H1 (cell line): ENCODE data around the gene GPNMB. TPM values are rescaled to one million over a fixed set of nuclear protein-coding genes. Genes with fewer than 3 reads are reported as not detected.

ENCODE experiments used
- CTCF ChIA-PET: fragments of 300-600 bp; sonication (Branson Sonifier 250); formaldehyde crosslinking; loops from one replicate; lab custom pipeline; 2021; ENCODE audit not compliant: partially characterized antibody; lab: Charles Lee
- POLR2A ChIA-PET: fragments of 300-600 bp; sonication (Branson Sonifier 250); formaldehyde crosslinking; loops from one replicate; lab custom pipeline; 2021; ENCODE audit warnings: inconsistent platforms; ENCODE audit not compliant: partially characterized antibody; lab: Charles Lee
- DNase-seq, 2 experiments: peaks; one replicate each; pipeline versions ENCODE4 v3.0.0 to v3.0.0-alpha.2; 2010 to 2022; ENCODE audit warnings: low spot score in 2 of 2, low read depth in 1 of 2, mixed read lengths in 1 of 2
- FAIRE-seq: peaks from 2 replicates; lab custom pipeline; 2011; peaks lifted over from hg19 to GRCh38; lab: Jason Lieb, UNC
- H2AFZ ChIP-seq: 2 replicates; pipeline ENCODE4 v1.8.1; 2012; ENCODE audit warnings: low read length, inconsistent platforms
- H2AK5ac ChIP-seq: 2 replicates; pipeline ENCODE4 v1.6.1; 2013; ENCODE audit warnings: low read depth, low read length
- H2BK120ac ChIP-seq: replicated peaks from 2 replicates; pipeline ENCODE3; 2013; ENCODE audit warnings: low read depth, low read length, inconsistent platforms
- H2BK12ac ChIP-seq: 2 replicates; pipeline ENCODE4 v1.6.1; 2013; ENCODE audit warnings: low read depth, low read length
- H2BK15ac ChIP-seq: 2 replicates; pipeline ENCODE4 v1.6.1; 2013; ENCODE audit warnings: low read length
- H2BK20ac ChIP-seq: 2 replicates; pipeline ENCODE4 v1.6.1; 2013; ENCODE audit warnings: low read length
- H2BK5ac ChIP-seq: 2 replicates; pipeline ENCODE4 v1.6.1; 2013; ENCODE audit warnings: low read depth, low read length
- H3K14ac ChIP-seq: 2 replicates; pipeline ENCODE4 v1.6.1; 2013; ENCODE audit warnings: inconsistent platforms; ENCODE audit not compliant: insufficient read length
- H3K18ac ChIP-seq: 2 replicates; pipeline ENCODE4 v1.6.1; 2013; ENCODE audit warnings: low read length; ENCODE audit errors: extremely low read depth
- H3K23ac ChIP-seq: 2 replicates; pipeline ENCODE4 v1.6.1; 2013; ENCODE audit warnings: inconsistent platforms; ENCODE audit not compliant: insufficient read length
- H3K23me2 ChIP-seq: 2 replicates; pipeline ENCODE4 v1.6.1; 2013; ENCODE audit warnings: low read depth, low read length
- H3K27ac ChIP-seq: 2 replicates; pipeline ENCODE4 v1.6.1; 2011; ENCODE audit warnings: low read depth, low read length, inconsistent platforms
- H3K27me3 ChIP-seq, 4 experiments: replicated peaks in 1 of 4; 1 replicate in 1 of 4; 2 replicates in 3 of 4; pipeline versions ENCODE4 v1.6.1 to v1.8.1; 2011 to 2013; ENCODE audit warnings: low read length in 3 of 4, mild to moderate bottlenecking in 3 of 4, inconsistent platforms in 2 of 4, mixed read lengths in 2 of 4, moderate library complexity in 1 of 4; ENCODE audit not compliant: control insufficient read depth in 3 of 4, insufficient read depth in 3 of 4; ENCODE audit errors: extremely low read depth in 1 of 4
- H3K36me3 ChIP-seq, 4 experiments: 2 replicates each; pipeline versions ENCODE4 v1.6.1 to v1.8.1; 2011 to 2013; ENCODE audit warnings: mild to moderate bottlenecking in 4 of 4, low read length in 3 of 4, moderate library complexity in 2 of 4, control low read depth in 1 of 4, inconsistent platforms in 1 of 4; ENCODE audit not compliant: insufficient read depth in 4 of 4, control insufficient read depth in 2 of 4
- H3K4ac ChIP-seq: replicated peaks from 2 replicates; pipeline ENCODE3; 2013; ENCODE audit warnings: low read length, low read depth, mixed read lengths, inconsistent platforms; ENCODE audit not compliant: insufficient read length
- H3K4me1 ChIP-seq, 4 experiments: replicated peaks in 1 of 4; 1 replicate in 1 of 4; 2 replicates in 3 of 4; pipeline versions ENCODE4 v1.6.1 to v1.8.1; 2011 to 2013; ENCODE audit warnings: low read length in 3 of 4, inconsistent platforms in 2 of 4, mixed read lengths in 1 of 4; ENCODE audit not compliant: insufficient read depth in 4 of 4, control insufficient read depth in 3 of 4
- H3K4me2 ChIP-seq, 2 experiments: 2 replicates each; pipeline versions ENCODE4 v1.6.1 to v1.8.1; 2011 to 2013; ENCODE audit warnings: low read depth in 2 of 2, low read length in 2 of 2, control low read depth in 1 of 2, inconsistent platforms in 1 of 2, mild to moderate bottlenecking in 1 of 2; ENCODE audit not compliant: insufficient read depth in 1 of 2
- H3K4me3 ChIP-seq, 4 experiments: fragments of 200-600, 300-600 bp in 1 of 4; sonication (generic), shearing (Covaris generic), sonication (Bioruptor Twin) in 1 of 4; 2 replicates each; pipeline versions ENCODE4 v1.5.1 to v1.8.1; 2011 to 2016; ENCODE audit warnings: low read length in 4 of 4, low read depth in 3 of 4, control low read depth in 2 of 4, inconsistent platforms in 2 of 4, mild to moderate bottlenecking in 2 of 4, mixed read lengths in 1 of 4, moderate library complexity in 1 of 4; ENCODE audit not compliant: insufficient read depth in 2 of 4; ENCODE audit errors: extremely low read depth in 1 of 4
- H3K56ac ChIP-seq: replicated peaks from 2 replicates; pipeline ENCODE3; 2013; ENCODE audit warnings: low read depth, mild to moderate bottlenecking, mixed read lengths, low read length, inconsistent platforms; ENCODE audit not compliant: insufficient read length
- H3K79me1 ChIP-seq: 2 replicates; pipeline ENCODE4 v1.6.1; 2013; ENCODE audit warnings: low read depth, low read length, control low read depth
- H3K79me2 ChIP-seq, 2 experiments: 2 replicates each; pipeline versions ENCODE4 v1.6.1 to v1.8.1; 2012 to 2013; ENCODE audit warnings: low read length in 2 of 2, mild to moderate bottlenecking in 2 of 2, inconsistent platforms in 1 of 2; ENCODE audit not compliant: insufficient read depth in 2 of 2, control insufficient read depth in 1 of 2
- H3K9ac ChIP-seq, 4 experiments: replicated peaks in 1 of 4; 1 replicate in 1 of 4; 2 replicates in 3 of 4; pipeline versions ENCODE4 v1.6.1 to v1.8.1; 2011 to 2013; ENCODE audit warnings: low read depth in 3 of 4, low read length in 3 of 4, control low read depth in 2 of 4, mild to moderate bottlenecking in 2 of 4, moderate library complexity in 2 of 4, inconsistent platforms in 1 of 4; ENCODE audit errors: extremely low read depth in 1 of 4
- H3K9me3 ChIP-seq, 2 experiments: 2 replicates each; pipeline versions ENCODE4 v1.6.1 to v1.8.1; 2012 to 2013; ENCODE audit warnings: mild to moderate bottlenecking in 2 of 2, moderate library complexity in 2 of 2, control low read depth in 1 of 2, inconsistent platforms in 1 of 2, low read depth in 1 of 2, low read length in 1 of 2, mixed read lengths in 1 of 2; ENCODE audit not compliant: insufficient read depth in 2 of 2
- H4K20me1 ChIP-seq, 2 experiments: replicated peaks in 1 of 2; 2 replicates each; pipeline versions ENCODE3 to v1.8.1; 2011 to 2013; ENCODE audit warnings: inconsistent platforms in 2 of 2, low read length in 2 of 2, mild to moderate bottlenecking in 1 of 2; ENCODE audit not compliant: insufficient read depth in 2 of 2, control insufficient read depth in 1 of 2
- H4K5ac ChIP-seq: 2 replicates; pipeline ENCODE4 v1.6.1; 2013; ENCODE audit warnings: low read length, low read depth, mixed read lengths, inconsistent platforms; ENCODE audit not compliant: insufficient read length
- H4K8ac ChIP-seq: 2 replicates; pipeline ENCODE4 v1.8.0; 2013; ENCODE audit warnings: mild to moderate bottlenecking, moderate library complexity, low read length, inconsistent platforms; ENCODE audit not compliant: insufficient read depth; ENCODE audit errors: extremely low read depth
- H4K91ac ChIP-seq: replicated peaks from 2 replicates; pipeline ENCODE3; 2013; ENCODE audit warnings: low read length, mixed read lengths, inconsistent platforms; ENCODE audit not compliant: insufficient read length
- ATF3 ChIP-seq: IDR thresholded peaks from 2 replicates; pipeline ENCODE4 v1.6.1; 2011; ENCODE audit warnings: low read depth, mild to moderate bottlenecking, low read length; ENCODE audit not compliant: insufficient read depth
- JUN ChIP-seq: IDR thresholded peaks from 2 replicates; pipeline ENCODE4 v1.6.1; 2011; ENCODE audit warnings: low read depth, mild to moderate bottlenecking, improper control_type of control experiment, low read length
- PHF8 ChIP-seq: fragments of 200-600 bp; sonication (generic); conservative IDR thresholded peaks from 2 replicates; pipeline ENCODE4 v1.7.1; 2012; ENCODE audit warnings: low read depth, mild to moderate bottlenecking, inconsistent platforms, low read length, moderate library complexity
- ZNF274 ChIP-seq: IDR thresholded peaks from 2 replicates; pipeline ENCODE4 v1.7.0; 2012; ENCODE audit warnings: low read length, borderline replicate concordance; ENCODE audit errors: extremely low read depth
- WGBS, 2 experiments: shearing (Covaris generic) in 1 of 2; methylation state at CpG; one replicate each; pipeline versions ENCODE4 v1.1.6 to v1.1.7; 2013 to 2015; ENCODE audit warnings: low lambda C conversion rate in 2 of 2, mixed read lengths in 2 of 2, inconsistent platforms in 1 of 2, low coverage in 1 of 2, missing lambda C conversion rate in 1 of 2; ENCODE audit not compliant: insufficient replicate concordance in 2 of 2, insufficient coverage in 1 of 2, insufficient read length in 1 of 2; ENCODE audit errors: extremely low coverage in 1 of 2, missing lambda C conversion rate in 1 of 2; 5-methylcytosine and 5-hydroxymethylcytosine counted together
- polyA plus RNA-seq, 7 experiments: library from polyadenylated mRNA; depleted of rRNA in 3 of 7; stranded (reverse) in 5 of 7; unstranded in 2 of 7; fragments of >200 nt in 5 of 7; fragments of 200-250 nt in 2 of 7; gene quantifications; 1 replicate in 5 of 7; 2 replicates in 1 of 7; 4 replicates in 1 of 7; pipeline versions ENCODE4 v1.2.1 to v1.2.3, GENCODE V29; 2011 to 2013; ENCODE audit warnings: missing spikeins in 2 of 7, mixed read lengths in 2 of 7
- total RNA-seq: library from RNA; stranded (reverse); fragmentation: NEBNext Ultra II Directional; extraction: Animal tissue kit (Norgen Biotek cat#: 25700); gene quantifications from 2 replicates; pipeline ENCODE4 v1.2.1, GENCODE V29; 2021
- TF ChIP-seq, protein P1 (sequence below), 3 experiments: IDR thresholded peaks; 1 replicate in 2 of 3; 2 replicates in 1 of 3; pipeline versions ENCODE4 v1.5.1 to v1.6.1; 2011; ENCODE audit warnings: low read length in 3 of 3, mild to moderate bottlenecking in 3 of 3, inconsistent platforms in 2 of 3, low read depth in 1 of 3, moderate library complexity in 1 of 3; ENCODE audit not compliant: insufficient read depth in 1 of 3; ENCODE audit errors: control extremely low read depth in 1 of 3

Gene GPNMB
- total and polyA plus RNA-seq, 2 of the 8 experiments (the other 6 are each of a cell fraction or from before 2014, with no cell fraction given) = 1.1 to 1.4 TPM

DNA sequence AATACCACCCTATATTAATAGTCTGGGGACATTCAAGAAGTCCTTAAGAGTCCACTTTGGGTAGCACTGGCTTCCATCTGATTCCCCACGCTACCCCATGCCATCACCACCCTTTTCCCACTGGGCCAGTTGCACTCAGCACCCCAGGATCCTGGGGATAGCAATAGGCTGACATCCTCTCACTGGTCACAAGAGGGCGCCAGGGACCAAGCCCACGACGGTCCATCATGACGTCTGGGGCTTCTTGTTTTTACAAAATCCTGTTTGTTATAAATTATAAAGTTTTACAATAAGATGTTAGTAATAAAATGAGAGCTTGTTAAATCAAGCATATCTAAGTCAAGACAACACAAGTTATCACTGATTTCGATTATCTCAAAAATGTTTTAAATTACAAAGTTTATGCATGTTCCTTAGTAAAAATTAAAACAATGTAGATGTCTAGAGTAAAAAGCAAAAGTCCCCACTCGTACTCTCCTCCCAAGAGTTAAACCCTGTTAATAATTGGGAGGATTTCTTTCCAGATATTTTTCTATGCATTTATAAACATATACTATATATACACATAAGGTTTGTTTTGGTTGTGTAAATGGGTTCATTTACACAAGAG, 15.4 kb downstream of the GPNMB start:
- Histone ChIP-seq H3K4ac (no peak overlapping the region), H3K14ac (no peak overlapping the region), H3K23ac (no peak overlapping the region), H3K56ac (no peak overlapping the region), H3K4me1 (no peaks in the 10 kb centered on the region), H4K91ac (no peak overlapping the region), H2AFZ (no peak overlapping the region), H4K5ac (no peak overlapping the region), H3K23me2 (no peaks in the 10 kb centered on the region), H3K79me1 (no peaks in the 10 kb centered on the region), H3K4me3 (no peak overlapping the region), H3K4me2 (no peak overlapping the region), H2AK5ac (no peak overlapping the region), H3K27me3 (no peaks in the 10 kb centered on the region), H2BK5ac (no peak overlapping the region), H3K27ac (no peak overlapping the region), H2BK120ac (no peak overlapping the region), H4K8ac (no peak overlapping the region), H3K9ac (no peak overlapping the region), H2BK12ac (no peak overlapping the region), H4K20me1 (no peaks in the 10 kb centered on the region), H2BK20ac (no peak overlapping the region), H3K9me3 (no peaks in the 10 kb centered on the region), H3K18ac (no peak overlapping the region), H3K36me3 (no peaks in the 10 kb centered on the region), H3K79me2 (no peaks in the 10 kb centered on the region), H2BK15ac (no peak overlapping the region)
- FAIRE-seq = no peak
- WGBS, 2 experiments = 19% methylated on average over 7 of the region's 7 CpGs; no CpG with 5 or more reads in 1 of the 2 experiments
- ChIA-PET POLR2A (no interaction called here), CTCF (interaction anchor here (1.0 to 17.4 kb wide), 10 partner anchors 8 to 61 kb away, joined by 3 to 241 read pairs (median 4); no protein-coding TSS in a partner anchor)
- peak in 1 of 2 experiments; percentile 73 for DNase-seq
- no peak for TF ChIP-seq PHF8
- TF ChIP-seq JUN = no peak
- TF ChIP-seq, protein P1, sequence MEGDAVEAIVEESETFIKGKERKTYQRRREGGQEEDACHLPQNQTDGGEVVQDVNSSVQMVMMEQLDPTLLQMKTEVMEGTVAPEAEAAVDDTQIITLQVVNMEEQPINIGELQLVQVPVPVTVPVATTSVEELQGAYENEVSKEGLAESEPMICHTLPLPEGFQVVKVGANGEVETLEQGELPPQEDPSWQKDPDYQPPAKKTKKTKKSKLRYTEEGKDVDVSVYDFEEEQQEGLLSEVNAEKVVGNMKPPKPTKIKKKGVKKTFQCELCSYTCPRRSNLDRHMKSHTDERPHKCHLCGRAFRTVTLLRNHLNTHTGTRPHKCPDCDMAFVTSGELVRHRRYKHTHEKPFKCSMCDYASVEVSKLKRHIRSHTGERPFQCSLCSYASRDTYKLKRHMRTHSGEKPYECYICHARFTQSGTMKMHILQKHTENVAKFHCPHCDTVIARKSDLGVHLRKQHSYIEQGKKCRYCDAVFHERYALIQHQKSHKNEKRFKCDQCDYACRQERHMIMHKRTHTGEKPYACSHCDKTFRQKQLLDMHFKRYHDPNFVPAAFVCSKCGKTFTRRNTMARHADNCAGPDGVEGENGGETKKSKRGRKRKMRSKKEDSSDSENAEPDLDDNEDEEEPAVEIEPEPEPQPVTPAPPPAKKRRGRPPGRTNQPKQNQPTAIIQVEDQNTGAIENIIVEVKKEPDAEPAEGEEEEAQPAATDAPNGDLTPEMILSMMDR (IDR thresholded peaks at IDR 0.05; ENCODE audit: control extremely low read depth in 1 of 3, insufficient read depth in 1 of 3, low read depth in 1 of 3, low read length in 3 of 3) = peak; percentile 86 to 97 (median 86)
- TF ChIP-seq ZNF274 = no peak
- TF ChIP-seq ATF3 = no peak
